ENCODE results near the gene UBR2.

DNA sequence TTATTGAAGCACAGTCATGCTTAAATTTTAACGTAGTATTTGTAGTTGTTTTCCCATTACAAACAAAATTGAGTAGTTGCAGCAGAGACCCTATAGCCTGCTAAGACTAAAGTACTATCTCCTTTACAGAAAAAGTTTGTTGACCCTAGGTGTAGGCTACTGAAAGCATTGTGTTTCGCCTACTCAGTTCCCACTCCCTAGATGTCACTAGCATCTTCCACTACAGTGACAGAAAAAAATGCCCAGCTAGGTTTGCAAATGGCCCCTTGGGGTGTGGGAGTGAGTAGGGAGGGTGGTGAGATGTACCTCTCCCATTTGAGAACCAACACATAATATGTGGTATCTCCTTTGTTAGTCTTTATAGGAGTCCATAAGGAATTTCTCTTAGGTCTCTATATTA, 34.5 kb downstream of the UBR2 start:
- TF ChIP-seq SMC3 (IDR thresholded peaks at IDR 0.05; ENCODE audit: low read depth, low read length) (no peak), POLR2A (IDR thresholded peaks at IDR 0.05; ENCODE audit: low read depth, low read length) (no peak), MAZ (IDR thresholded peaks at IDR 0.05; ENCODE audit: borderline replicate concordance, low read depth, low read length) (no peak), RFX5 (IDR thresholded peaks at IDR 0.05; ENCODE audit: low read depth, low read length) (no peak), RAD21 (IDR thresholded peaks at IDR 0.05; ENCODE audit: low read length) (no peak), FOS (IDR thresholded peaks at IDR 0.05; ENCODE audit: low read depth, low read length) (no peak), MAFK (IDR thresholded peaks at IDR 0.05; ENCODE audit: low read depth, low read length) (no peak), CHD1 (IDR thresholded peaks at IDR 0.05; ENCODE audit: low read depth, low read length) (no peak), CEBPB (IDR thresholded peaks at IDR 0.05; ENCODE audit: low read depth, low read length) (no peak), BHLHE40 (IDR thresholded peaks at IDR 0.05; ENCODE audit: low read depth, low read length) (no peak)
- TF ChIP-seq, protein P1, sequence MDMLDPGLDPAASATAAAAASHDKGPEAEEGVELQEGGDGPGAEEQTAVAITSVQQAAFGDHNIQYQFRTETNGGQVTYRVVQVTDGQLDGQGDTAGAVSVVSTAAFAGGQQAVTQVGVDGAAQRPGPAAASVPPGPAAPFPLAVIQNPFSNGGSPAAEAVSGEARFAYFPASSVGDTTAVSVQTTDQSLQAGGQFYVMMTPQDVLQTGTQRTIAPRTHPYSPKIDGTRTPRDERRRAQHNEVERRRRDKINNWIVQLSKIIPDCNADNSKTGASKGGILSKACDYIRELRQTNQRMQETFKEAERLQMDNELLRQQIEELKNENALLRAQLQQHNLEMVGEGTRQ (IDR thresholded peaks at IDR 0.05; ENCODE audit: low read depth, low read length), result no peak
- TF ChIP-seq, protein P2, sequence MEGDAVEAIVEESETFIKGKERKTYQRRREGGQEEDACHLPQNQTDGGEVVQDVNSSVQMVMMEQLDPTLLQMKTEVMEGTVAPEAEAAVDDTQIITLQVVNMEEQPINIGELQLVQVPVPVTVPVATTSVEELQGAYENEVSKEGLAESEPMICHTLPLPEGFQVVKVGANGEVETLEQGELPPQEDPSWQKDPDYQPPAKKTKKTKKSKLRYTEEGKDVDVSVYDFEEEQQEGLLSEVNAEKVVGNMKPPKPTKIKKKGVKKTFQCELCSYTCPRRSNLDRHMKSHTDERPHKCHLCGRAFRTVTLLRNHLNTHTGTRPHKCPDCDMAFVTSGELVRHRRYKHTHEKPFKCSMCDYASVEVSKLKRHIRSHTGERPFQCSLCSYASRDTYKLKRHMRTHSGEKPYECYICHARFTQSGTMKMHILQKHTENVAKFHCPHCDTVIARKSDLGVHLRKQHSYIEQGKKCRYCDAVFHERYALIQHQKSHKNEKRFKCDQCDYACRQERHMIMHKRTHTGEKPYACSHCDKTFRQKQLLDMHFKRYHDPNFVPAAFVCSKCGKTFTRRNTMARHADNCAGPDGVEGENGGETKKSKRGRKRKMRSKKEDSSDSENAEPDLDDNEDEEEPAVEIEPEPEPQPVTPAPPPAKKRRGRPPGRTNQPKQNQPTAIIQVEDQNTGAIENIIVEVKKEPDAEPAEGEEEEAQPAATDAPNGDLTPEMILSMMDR (conservative IDR thresholded peaks at IDR 0.05; ENCODE audit: low read depth, low read length), result no peak
- TF ChIP-seq, protein P3, sequence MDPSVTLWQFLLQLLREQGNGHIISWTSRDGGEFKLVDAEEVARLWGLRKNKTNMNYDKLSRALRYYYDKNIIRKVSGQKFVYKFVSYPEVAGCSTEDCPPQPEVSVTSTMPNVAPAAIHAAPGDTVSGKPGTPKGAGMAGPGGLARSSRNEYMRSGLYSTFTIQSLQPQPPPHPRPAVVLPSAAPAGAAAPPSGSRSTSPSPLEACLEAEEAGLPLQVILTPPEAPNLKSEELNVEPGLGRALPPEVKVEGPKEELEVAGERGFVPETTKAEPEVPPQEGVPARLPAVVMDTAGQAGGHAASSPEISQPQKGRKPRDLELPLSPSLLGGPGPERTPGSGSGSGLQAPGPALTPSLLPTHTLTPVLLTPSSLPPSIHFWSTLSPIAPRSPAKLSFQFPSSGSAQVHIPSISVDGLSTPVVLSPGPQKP (IDR thresholded peaks at IDR 0.05; ENCODE audit: borderline replicate concordance, low read depth, low read length), result no peak
